ENCODE results near the gene HHAT.

DNA sequence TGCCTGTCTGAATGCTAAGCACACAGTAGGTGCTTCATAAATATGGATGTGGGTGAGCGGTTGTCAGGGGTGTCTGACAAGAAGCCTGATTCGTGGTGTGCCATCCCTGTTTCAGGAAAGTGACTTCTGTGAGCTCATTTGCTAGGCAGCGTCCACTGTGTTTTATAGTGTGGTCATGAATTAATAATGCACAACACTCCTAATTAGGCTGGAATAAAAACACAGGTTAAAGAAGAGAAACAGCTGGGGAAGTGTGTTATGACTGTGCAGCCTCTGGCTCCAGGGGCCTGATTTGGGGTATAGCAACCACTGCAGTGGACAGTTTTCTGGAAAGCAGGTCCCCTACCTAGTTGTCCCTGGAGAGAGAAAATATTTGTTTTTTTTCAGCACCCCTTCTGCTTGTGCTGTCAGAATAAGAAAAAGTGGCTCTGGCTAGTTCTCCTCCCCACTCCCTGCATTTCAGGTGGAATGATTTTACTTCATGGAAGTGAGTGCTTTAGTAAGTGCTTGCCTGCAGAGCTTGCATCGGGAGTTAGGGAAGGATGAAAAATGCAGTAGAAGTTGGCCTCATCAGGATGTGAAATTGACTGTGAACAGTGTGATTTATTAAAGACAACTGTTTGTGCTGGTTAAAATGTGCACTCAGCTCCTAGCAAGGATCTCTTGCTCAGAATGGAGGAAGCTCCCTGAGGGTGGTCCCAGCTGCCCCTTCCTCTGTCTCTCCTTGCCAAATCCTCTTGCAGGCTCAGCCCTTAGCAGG lies 333.8 kb downstream of the HHAT start:
- TF ChIP-seq, protein P1, sequence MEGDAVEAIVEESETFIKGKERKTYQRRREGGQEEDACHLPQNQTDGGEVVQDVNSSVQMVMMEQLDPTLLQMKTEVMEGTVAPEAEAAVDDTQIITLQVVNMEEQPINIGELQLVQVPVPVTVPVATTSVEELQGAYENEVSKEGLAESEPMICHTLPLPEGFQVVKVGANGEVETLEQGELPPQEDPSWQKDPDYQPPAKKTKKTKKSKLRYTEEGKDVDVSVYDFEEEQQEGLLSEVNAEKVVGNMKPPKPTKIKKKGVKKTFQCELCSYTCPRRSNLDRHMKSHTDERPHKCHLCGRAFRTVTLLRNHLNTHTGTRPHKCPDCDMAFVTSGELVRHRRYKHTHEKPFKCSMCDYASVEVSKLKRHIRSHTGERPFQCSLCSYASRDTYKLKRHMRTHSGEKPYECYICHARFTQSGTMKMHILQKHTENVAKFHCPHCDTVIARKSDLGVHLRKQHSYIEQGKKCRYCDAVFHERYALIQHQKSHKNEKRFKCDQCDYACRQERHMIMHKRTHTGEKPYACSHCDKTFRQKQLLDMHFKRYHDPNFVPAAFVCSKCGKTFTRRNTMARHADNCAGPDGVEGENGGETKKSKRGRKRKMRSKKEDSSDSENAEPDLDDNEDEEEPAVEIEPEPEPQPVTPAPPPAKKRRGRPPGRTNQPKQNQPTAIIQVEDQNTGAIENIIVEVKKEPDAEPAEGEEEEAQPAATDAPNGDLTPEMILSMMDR (IDR thresholded peaks at IDR 0.05), result no peak
- TF ChIP-seq POLR2A (IDR thresholded peaks at IDR 0.05), result no peak
